Measurements from ENCODE around the gene TNFSF8. TPM values are rescaled to one million over a fixed set of nuclear protein-coding genes. Genes with fewer than 3 reads are reported as not detected.

TNFSF8 gene
- total and polyA plus RNA-seq, 2 donors (not counting 3 experiments of a cell fraction or from before 2014, with no cell fraction given), result not detected

DNA sequence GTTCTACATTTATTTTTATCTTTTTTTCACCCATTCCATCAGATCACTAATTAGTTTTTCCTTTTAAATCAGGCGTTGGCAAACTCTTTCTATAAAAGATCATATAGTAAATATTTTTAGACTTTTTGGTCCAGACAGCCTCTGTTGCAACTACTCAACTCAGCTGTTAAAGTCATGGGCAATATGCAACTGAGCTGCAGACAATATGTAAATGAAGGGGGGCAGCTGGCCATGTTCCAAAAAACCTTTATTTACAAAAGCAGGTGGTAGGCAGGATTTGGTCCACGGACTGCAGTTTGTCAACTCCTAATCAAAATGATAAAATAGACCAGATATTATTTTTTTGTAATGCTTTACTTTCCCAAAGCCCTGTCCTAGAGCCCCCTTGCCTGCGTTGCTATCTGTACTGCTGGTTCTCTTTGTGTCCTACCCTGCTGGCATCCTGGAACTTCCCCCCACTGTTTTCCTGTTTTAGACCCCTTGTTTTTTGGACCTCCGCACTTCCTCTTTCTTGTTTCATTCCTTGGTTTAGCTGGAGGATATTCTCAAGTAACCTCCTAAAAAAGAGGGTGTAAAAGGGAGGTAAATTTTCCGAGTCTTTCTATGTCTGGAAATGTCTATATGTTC lies 24.7 kb upstream of the TNFSF8 start:
- Histone ChIP-seq H3K4me1 (ENCODE audit: control insufficient read depth, extremely low read depth, insufficient read depth, low read length) (no peaks in the 10 kb centered on the region), H3K27me3 (ENCODE audit: control insufficient read depth in 2 of 2, insufficient read depth in 2 of 2, low read length in 2 of 2) (no peaks in the 10 kb centered on the region), H3K9me3 (replicated peaks; ENCODE audit: control insufficient read depth, insufficient read depth, low read length) (no peaks in the 10 kb centered on the region), H3K36me3 (ENCODE audit: control insufficient read depth in 2 of 2, extremely low read depth in 1 of 2, insufficient read depth in 2 of 2, low read length in 2 of 2) (no peaks in the 10 kb centered on the region), H3K9ac (replicated peaks; ENCODE audit: extremely low read depth, insufficient read depth, low read length) (no peak overlapping the region), H3K4me2 (ENCODE audit: insufficient read depth, low read length) (no peak overlapping the region), H3K79me2 (ENCODE audit: control insufficient read depth, insufficient read depth, low read length) (no peaks in the 10 kb centered on the region), H3K9me1 (replicated peaks; ENCODE audit: control insufficient read depth, extremely low read depth, insufficient read depth, low read length) (no peaks in the 10 kb centered on the region), H2AFZ (ENCODE audit: low read depth, low read length) (no peak overlapping the region), H4K20me1 (replicated peaks; ENCODE audit: control insufficient read depth, extremely low read depth, insufficient read depth, low read length) (no peaks in the 10 kb centered on the region), H3K4me3 (replicated peaks in 1 of 3; ENCODE audit: insufficient read depth in 1 of 3, low read depth in 1 of 3, low read length in 3 of 3) (no peak overlapping the region), H3K27ac (ENCODE audit: insufficient read depth, low read depth, low read length) (no peak overlapping the region)
- dilution Hi-C loops (cut with MboI; ENCODE audit: extremely low pct_ligation_motif_present, low sequenced_read_pairs) (no loop called here), intact Hi-C loops (cut with micrococcal nuclease) (no loop called here)
- TF ChIP-seq POLR2A (IDR thresholded peaks at IDR 0.05; ENCODE audit: low read depth, low read length) (no peak), POLR2AphosphoS5 (IDR thresholded peaks at IDR 0.05; ENCODE audit: insufficient read depth, low read depth, low read length) (no peak), CTCF (IDR thresholded peaks at IDR 0.05; ENCODE audit: extremely low read depth in 1 of 2, insufficient read depth in 1 of 2, low read depth in 1 of 2, low read length in 2 of 2) (no peak), MYC (IDR thresholded peaks at IDR 0.05; ENCODE audit: low read depth, low read length) (no peak), EZH2 (IDR thresholded peaks at IDR 0.05; ENCODE audit: borderline replicate concordance, low read depth, low read length, severe bottlenecking) (no peak), JUN (IDR thresholded peaks at IDR 0.05; ENCODE audit: borderline replicate concordance, insufficient read depth, insufficient read length, low read depth) (no peak), GATA2 (IDR thresholded peaks at IDR 0.05; ENCODE audit: insufficient read depth, insufficient read length, low read depth, low read length) (no peak), FOS (IDR thresholded peaks at IDR 0.05; ENCODE audit: borderline replicate concordance, insufficient read depth, low read length) (no peak)
- TF ChIP-seq, protein P1, sequence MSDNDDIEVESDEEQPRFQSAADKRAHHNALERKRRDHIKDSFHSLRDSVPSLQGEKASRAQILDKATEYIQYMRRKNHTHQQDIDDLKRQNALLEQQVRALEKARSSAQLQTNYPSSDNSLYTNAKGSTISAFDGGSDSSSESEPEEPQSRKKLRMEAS (IDR thresholded peaks at IDR 0.05; ENCODE audit: insufficient read depth, insufficient read length), result no peak
- BruUV-seq (replicated peaks), result no TSS peak
- DNase-seq (ENCODE audit: low read depth, low spot score), result no peak
- FAIRE-seq, result no peak
- POLR2A ChIA-PET, result no interaction called here
- CTCF ChIA-PET, result no interaction called here
